Tibial artery (tissue), 4 donors: Measurements from ENCODE around the gene GRIK3.

Experiments used
- DNase-seq, 2 donors: peaks; one replicate each; pipeline ENCODE4 v3.0.0-alpha.2; 2019
- H3K27ac ChIP-seq, 2 donors: fragments of 200-600 bp; sonication (generic) in 1 of 2; 1 replicate in 1 of 2; 2 replicates in 1 of 2; pipeline ENCODE4 v1.5.1; 2018 to 2019; ENCODE audit warnings: mild to moderate bottlenecking in 1 of 2
- H3K27me3 ChIP-seq, 2 donors: fragments of 200-600 bp; sonication (generic) in 1 of 2; one replicate each; pipeline versions ENCODE4 v1.5.1 to v1.6.0; 2016 to 2019
- H3K36me3 ChIP-seq, 3 donors: fragments of 200-600 bp; sonication (generic) in 2 of 3; one replicate each; pipeline ENCODE4 v1.5.1; 2016 to 2019; ENCODE audit warnings: mild to moderate bottlenecking in 2 of 3
- H3K4me1 ChIP-seq, 4 donors: fragments of 200-600 bp; sonication (generic) in 2 of 4; 1 replicate in 3 of 4; 2 replicates in 1 of 4; pipeline ENCODE4 v1.5.1; 2016 to 2019
- H3K4me3 ChIP-seq, 2 donors: fragments of 200-600 bp; sonication (generic) in 1 of 2; 1 replicate in 1 of 2; 2 replicates in 1 of 2; pipeline ENCODE4 v1.5.1; 2018 to 2019; ENCODE audit warnings: mild to moderate bottlenecking in 2 of 2
- H3K9me3 ChIP-seq, 3 donors: fragments of 200-600 bp; sonication (generic) in 1 of 3; one replicate each; pipeline ENCODE4 v1.5.1; 2016 to 2019
- CTCF ChIP-seq, 2 experiments: fragments of 200-600 bp in 1 of 2; fragments of 450-650 bp in 1 of 2; IDR thresholded peaks; one replicate each; pipeline ENCODE4 v1.5.1; 2017 to 2019; ENCODE audit warnings: antibody characterized with exemption in 2 of 2, mild to moderate bottlenecking in 1 of 2, moderate library complexity in 1 of 2
- intact Hi-C: fragments of 100-400 bp; cut with DNase I; formaldehyde crosslinking; loops from one replicate; pipeline ENCODE4 v1.15.0; 2023; ENCODE audit warnings: low total_unique reads

GRIK3 gene

DNA sequence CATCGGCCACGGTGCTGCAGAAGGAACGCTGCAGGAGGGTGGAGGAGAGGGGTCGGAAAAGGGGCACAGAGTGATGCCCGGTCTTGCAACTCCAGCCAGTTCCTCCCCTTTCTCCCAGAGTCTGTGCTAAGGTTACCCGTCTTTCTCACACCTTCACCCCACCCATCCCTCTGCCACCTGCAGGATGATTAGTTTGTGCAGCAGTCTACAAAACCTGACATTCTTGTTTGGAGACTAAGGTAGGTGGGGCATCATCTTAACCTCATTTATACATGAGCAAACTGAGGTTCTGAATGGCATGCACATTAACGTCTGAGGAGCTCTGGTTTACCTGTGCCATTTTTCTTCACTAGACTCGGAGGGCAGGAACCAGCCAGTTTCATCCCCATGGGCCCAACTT, 232.3 kb downstream of the GRIK3 start:
- Histone ChIP-seq H3K4me1 (no peaks in the 10 kb centered on the region), H3K27me3 (peaks cover 0 to 20% of the 10 kb centered on the region in 2 donors), H3K4me3 (no peak overlapping the region), H3K9me3 (no peaks in the 10 kb centered on the region), H3K36me3 (no peaks in the 10 kb centered on the region), H3K27ac (no peak overlapping the region)
- no peak for DNase-seq
- intact Hi-C loops = no loop called here
- no peak for TF ChIP-seq CTCF (IDR thresholded peaks at IDR 0.05)

- intact Hi-C loops = no loop called here
- DNase-seq = no peak
- peaks cover 0 to 14% of the 10 kb centered on the region in 2 donors for H3K27me3 ChIP-seq
- H3K36me3 ChIP-seq = no peaks in the 10 kb centered on the region
- H3K4me3 ChIP-seq = no peak overlapping the region
- no peak overlapping the region for H3K27ac ChIP-seq
- no peak for TF ChIP-seq CTCF (IDR thresholded peaks at IDR 0.05)
- H3K4me1 ChIP-seq = no peaks in the 10 kb centered on the region
- H3K9me3 ChIP-seq = no peaks in the 10 kb centered on the region
Observed at GRCh38 chr1:36797761-36798160, 236.6 kb downstream of the GRIK3 start.

DNA sequence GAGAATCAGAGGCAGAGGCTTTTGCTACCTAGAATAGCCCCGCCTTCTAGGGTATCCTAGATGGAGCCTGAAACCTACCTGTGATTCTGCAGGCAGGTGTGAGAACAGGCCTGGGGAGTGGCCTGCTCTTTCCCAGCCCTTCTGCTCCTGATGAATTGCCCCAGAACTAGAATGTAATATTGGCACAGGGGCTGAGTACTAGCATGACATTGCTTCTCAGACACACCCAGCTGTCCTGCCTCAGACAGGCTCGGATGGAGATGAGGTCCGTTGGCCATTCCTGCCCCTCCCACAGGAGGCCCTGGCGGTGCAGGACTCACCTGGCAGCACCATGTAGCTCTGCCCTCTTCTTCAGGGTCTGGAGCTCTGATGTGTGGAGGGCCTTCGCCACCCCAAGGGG, 237.6 kb downstream of the GRIK3 start:
- TF ChIP-seq CTCF (IDR thresholded peaks at IDR 0.05) = no peak
- no peaks in the 10 kb centered on the region for H3K36me3 ChIP-seq
- no peaks in the 10 kb centered on the region for H3K4me1 ChIP-seq
- peaks cover 0 to 13% of the 10 kb centered on the region in 2 donors for H3K27me3 ChIP-seq
- H3K27ac ChIP-seq = no peak overlapping the region
- no peak overlapping the region for H3K4me3 ChIP-seq
- DNase-seq = no peak
- intact Hi-C loops = no loop called here
- H3K9me3 ChIP-seq = no peaks in the 10 kb centered on the region

DNA sequence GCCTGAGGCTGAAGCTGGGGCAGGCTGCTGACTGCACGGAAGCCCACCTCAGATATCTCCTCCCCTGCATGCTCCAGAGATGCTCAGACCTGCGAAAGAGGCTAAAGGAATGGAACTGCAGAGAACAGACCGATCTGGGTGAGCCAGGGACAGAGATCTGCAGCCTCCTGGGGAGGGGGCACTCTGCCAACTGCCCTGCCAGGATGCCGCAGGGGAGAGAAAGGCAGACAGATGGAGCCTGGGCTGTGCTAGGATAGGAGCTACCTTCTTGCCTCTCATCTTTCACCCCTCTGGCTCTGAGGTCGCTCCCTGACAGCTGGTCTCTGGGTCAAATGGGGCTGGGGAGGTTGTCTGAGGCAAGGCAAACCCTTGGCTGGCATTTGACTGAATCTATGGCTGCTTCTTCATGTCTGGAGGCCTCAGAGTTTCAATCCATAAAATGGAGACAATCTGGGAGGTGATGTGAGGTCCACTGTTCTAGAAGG, 238.2 kb downstream of the GRIK3 start:
- Histone ChIP-seq H3K27ac (no peak overlapping the region), H3K4me3 (no peak overlapping the region), H3K4me1 (no peaks in the 10 kb centered on the region), H3K36me3 (no peaks in the 10 kb centered on the region), H3K9me3 (no peaks in the 10 kb centered on the region), H3K27me3 (peaks cover 0 to 19% of the 10 kb centered on the region in 2 donors)
- intact Hi-C loops = no loop called here
- no peak for TF ChIP-seq CTCF (IDR thresholded peaks at IDR 0.05)
- no peak for DNase-seq

DNA sequence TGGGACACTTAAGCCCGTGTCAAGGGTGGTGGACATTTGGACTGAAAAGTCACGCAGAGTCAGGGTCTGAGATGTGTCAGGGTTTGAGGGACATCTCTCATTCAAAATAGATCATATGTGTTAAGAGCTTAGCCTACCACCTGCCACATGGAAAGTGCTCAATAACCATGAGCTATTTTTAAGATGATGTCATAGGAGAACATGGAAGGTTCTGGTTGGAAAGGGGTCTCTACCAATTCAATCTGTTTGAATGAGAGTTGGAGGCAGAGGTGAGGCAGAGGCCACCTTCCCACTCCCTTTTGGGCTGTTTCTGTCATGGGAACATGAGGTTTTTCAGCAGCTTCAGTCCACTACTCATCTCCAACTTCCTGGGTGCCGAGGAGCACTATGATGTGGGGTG, 239.9 kb downstream of the GRIK3 start:
- Histone ChIP-seq H3K27ac (no peak overlapping the region), H3K4me1 (no peaks in the 10 kb centered on the region), H3K9me3 (no peaks in the 10 kb centered on the region), H3K27me3 (peaks cover 0 to 34% of the 10 kb centered on the region in 2 donors), H3K4me3 (no peak overlapping the region), H3K36me3 (no peaks in the 10 kb centered on the region)
- intact Hi-C loops = no loop called here
- no peak for TF ChIP-seq CTCF (IDR thresholded peaks at IDR 0.05)
- no peak for DNase-seq

DNA sequence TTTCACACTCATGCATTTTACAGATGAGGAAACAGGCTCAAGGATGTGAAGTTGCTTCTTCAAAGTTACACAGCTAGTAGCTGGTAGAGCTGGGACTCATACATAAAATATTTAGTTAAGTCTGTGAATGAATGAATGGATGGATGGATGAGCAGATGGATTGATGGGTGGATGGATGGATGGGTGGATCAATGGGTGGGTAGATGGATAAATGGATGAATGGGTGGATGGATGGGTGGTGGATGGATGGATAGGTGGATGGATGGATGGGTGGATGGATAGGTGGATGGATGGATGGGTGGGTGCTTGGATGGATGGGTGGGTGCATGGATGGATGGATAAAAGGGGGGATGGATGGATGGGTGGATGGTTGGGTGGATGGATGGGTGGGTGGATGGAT, 240.9 kb downstream of the GRIK3 start:
- H3K9me3 ChIP-seq = no peaks in the 10 kb centered on the region
- H3K4me1 ChIP-seq = no peaks in the 10 kb centered on the region
- TF ChIP-seq CTCF (IDR thresholded peaks at IDR 0.05) = no peak
- intact Hi-C loops = no loop called here
- DNase-seq = no peak
- no peak overlapping the region for H3K27ac ChIP-seq
- H3K27me3 ChIP-seq = peaks cover 0 to 44% of the 10 kb centered on the region in 2 donors
- H3K4me3 ChIP-seq = no peak overlapping the region
- no peaks in the 10 kb centered on the region for H3K36me3 ChIP-seq
